KMS-11 (cell line): ENCODE results near the gene PADI1.

Experiments used
- H2AFZ ChIP-seq: fragments of 200-600 bp; sonication (generic); 2 replicates; pipeline ENCODE4 v1.6.1; 2016; ENCODE audit warnings: antibody characterized with exemption, mixed run types, low read depth
- H3K27ac ChIP-seq: fragments of 200-600 bp; sonication (generic); 2 replicates; pipeline ENCODE4 v1.6.1; 2016; ENCODE audit warnings: mild to moderate bottlenecking, mixed run types
- H3K27me3 ChIP-seq: fragments of 200-600 bp; sonication (generic); 2 replicates; pipeline ENCODE4 v1.6.1; 2017; ENCODE audit warnings: mild to moderate bottlenecking, low read depth, mixed run types, moderate library complexity; ENCODE audit not compliant: insufficient read depth
- H3K36me3 ChIP-seq: fragments of 200-600 bp; sonication (generic); 2 replicates; pipeline ENCODE4 v1.6.1; 2017; ENCODE audit warnings: mild to moderate bottlenecking, mixed run types; ENCODE audit not compliant: insufficient read depth
- H3K4me1 ChIP-seq: fragments of 200-600 bp; sonication (generic); 2 replicates; pipeline ENCODE4 v1.6.1; 2016; ENCODE audit warnings: mild to moderate bottlenecking, low read depth, mixed run types; ENCODE audit not compliant: poor library complexity, severe bottlenecking
- H3K4me2 ChIP-seq: fragments of 200-600 bp; sonication (generic); 2 replicates; pipeline ENCODE4 v1.7.0; 2016; ENCODE audit warnings: mild to moderate bottlenecking, mixed run types
- H3K4me3 ChIP-seq: fragments of 200-600 bp; sonication (generic); IDR thresholded peaks from 2 replicates; pipeline ENCODE4 v1.6.1; 2017; ENCODE audit warnings: low read depth, low read length, mixed read lengths; ENCODE audit not compliant: insufficient read depth
- H3K79me2 ChIP-seq: fragments of 200-600 bp; sonication (generic); 2 replicates; pipeline ENCODE4 v1.6.1; 2016; ENCODE audit warnings: low read depth, mixed run types; ENCODE audit not compliant: insufficient read depth
- H3K9ac ChIP-seq: fragments of 200-600 bp; sonication (generic); 2 replicates; pipeline ENCODE4 v1.6.1; 2016; ENCODE audit warnings: mild to moderate bottlenecking, mixed run types
- H4K20me1 ChIP-seq: fragments of 200-600 bp; sonication (generic); 2 replicates; pipeline ENCODE4 v1.6.1; 2016; ENCODE audit warnings: mild to moderate bottlenecking, mixed run types; ENCODE audit not compliant: insufficient read depth
- TF ChIP-seq, protein P1 (sequence below): fragments of 200-600 bp; sonication (generic); conservative IDR thresholded peaks from 2 replicates; pipeline ENCODE4 v1.6.1; 2017; ENCODE audit warnings: low read depth, mild to moderate bottlenecking, antibody characterized with exemption, low read length, moderate library complexity, mixed read lengths

Gene PADI1

DNA sequence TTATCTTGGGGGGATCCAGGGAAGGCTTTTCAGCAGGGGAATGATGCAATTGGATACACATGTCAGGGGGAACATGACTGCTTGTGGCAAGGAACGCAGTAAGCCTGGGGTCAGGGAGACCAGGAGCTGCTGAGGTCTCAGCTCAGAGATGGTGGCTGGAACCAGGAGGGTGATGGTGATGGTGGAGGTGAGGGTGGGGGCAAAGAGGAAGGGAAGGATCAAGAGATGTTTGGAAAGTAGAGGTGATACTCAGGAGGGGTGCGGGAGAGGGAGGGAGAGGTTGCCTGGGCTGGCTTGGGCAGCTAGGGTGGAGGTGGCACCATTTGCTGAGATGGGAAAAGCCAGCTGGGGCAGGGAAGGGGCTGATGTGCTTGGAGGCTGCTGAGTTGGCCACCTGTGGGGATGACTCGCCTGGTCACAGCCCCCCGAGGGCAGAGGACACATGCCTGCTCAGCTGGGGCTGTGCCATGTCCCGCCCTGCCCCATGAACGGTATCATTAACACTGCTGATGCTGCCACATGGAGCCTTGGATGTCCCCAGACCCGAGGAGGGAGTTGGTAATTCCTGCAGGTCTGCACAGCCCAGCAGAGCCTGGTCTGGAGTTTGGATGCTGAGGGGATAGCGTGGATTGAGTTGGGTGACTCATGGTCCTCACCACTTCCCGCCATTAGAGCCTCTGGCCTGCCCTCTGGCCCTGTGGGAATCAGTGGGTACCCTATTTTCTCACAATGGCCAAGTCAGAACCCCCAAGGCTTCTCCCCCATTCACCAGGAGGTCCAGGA, 6.3 kb upstream of the PADI1 start:
- no peaks in the 10 kb centered on the region for H3K79me2 ChIP-seq
- no peaks in the 10 kb centered on the region for H3K36me3 ChIP-seq
- no peak overlapping the region for H3K27ac ChIP-seq
- H3K4me3 ChIP-seq, result no peak overlapping the region
- H3K4me1 ChIP-seq, result no peaks in the 10 kb centered on the region
- TF ChIP-seq, protein P1, sequence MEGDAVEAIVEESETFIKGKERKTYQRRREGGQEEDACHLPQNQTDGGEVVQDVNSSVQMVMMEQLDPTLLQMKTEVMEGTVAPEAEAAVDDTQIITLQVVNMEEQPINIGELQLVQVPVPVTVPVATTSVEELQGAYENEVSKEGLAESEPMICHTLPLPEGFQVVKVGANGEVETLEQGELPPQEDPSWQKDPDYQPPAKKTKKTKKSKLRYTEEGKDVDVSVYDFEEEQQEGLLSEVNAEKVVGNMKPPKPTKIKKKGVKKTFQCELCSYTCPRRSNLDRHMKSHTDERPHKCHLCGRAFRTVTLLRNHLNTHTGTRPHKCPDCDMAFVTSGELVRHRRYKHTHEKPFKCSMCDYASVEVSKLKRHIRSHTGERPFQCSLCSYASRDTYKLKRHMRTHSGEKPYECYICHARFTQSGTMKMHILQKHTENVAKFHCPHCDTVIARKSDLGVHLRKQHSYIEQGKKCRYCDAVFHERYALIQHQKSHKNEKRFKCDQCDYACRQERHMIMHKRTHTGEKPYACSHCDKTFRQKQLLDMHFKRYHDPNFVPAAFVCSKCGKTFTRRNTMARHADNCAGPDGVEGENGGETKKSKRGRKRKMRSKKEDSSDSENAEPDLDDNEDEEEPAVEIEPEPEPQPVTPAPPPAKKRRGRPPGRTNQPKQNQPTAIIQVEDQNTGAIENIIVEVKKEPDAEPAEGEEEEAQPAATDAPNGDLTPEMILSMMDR, result no peak
- no peak overlapping the region for H3K9ac ChIP-seq
- peaks cover 53% of the 10 kb centered on the region for H3K27me3 ChIP-seq
- no peak overlapping the region for H2AFZ ChIP-seq
- H4K20me1 ChIP-seq, result no peaks in the 10 kb centered on the region
- no peak overlapping the region for H3K4me2 ChIP-seq

DNA sequence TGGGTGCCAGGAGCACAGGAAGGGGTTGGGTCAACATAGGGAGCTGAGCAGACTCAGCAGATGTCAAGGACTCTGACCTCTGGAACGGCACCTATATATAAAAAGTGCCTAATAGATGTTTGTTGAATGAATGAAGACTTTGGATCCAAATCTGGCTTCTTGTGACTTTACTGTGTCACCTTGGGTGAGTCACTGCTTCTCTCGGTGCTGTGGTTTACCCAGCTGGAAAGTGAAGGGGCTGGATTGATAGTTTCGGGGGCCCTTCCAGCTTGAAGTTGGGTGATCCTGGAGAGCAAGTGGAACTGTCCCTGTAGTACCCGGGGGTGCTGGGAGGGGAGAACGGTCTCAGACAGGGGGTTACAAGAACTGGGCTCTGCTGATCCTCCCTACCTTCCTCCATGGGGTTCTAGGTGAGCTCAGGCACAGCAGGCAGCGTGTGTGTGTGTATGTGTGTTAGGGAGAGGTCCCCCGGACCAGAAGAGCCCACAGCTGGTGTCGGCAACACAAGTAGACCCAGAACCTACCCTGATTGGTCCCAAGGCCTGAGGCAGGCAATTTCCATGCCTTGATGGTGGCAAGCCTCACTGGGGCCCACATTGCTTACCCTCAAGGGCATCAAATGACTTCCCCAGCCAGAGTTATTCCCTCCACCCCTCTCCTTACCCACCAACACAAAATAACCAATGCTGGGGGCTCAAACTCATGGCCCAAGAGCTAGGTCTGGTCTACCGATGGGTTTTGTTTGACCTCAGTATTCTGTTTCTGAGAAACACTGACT, 5.5 kb upstream of the PADI1 start:
- Histone ChIP-seq H3K27me3 (peaks cover 61% of the 10 kb centered on the region), H3K4me3 (no peak overlapping the region), H3K4me1 (no peaks in the 10 kb centered on the region), H2AFZ (no peak overlapping the region), H3K27ac (no peak overlapping the region), H3K79me2 (no peaks in the 10 kb centered on the region), H3K4me2 (no peak overlapping the region), H4K20me1 (no peaks in the 10 kb centered on the region), H3K9ac (no peak overlapping the region), H3K36me3 (no peaks in the 10 kb centered on the region)
- TF ChIP-seq, protein P1, result no peak

DNA sequence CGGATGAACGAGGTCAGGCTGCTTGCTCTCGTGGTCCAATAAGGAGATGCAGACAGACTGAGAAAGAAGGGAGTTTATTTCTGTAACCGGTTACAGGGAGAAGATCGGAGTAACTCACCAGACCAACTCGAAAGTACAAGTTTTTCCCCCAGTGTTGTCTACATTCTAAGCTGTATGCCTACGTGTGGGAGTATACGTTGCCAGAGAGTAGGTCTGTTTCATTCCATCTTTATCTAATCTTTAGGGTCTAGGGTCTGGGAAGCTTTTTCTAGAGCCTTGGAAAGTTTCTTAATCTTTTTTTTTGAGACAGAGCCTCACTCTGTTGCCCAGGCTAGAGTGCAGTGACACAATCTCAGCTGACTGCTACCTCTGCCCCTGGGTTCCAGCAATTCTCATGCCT, 4.7 kb upstream of the PADI1 start:
- Histone ChIP-seq H3K27ac (no peak overlapping the region), H3K4me2 (no peak overlapping the region), H3K79me2 (no peaks in the 10 kb centered on the region), H3K27me3 (peaks cover 67% of the 10 kb centered on the region), H3K9ac (no peak overlapping the region), H3K36me3 (no peaks in the 10 kb centered on the region), H3K4me1 (no peaks in the 10 kb centered on the region), H2AFZ (no peak overlapping the region), H4K20me1 (no peaks in the 10 kb centered on the region), H3K4me3 (no peak overlapping the region)
- TF ChIP-seq, protein P1, result no peak

DNA sequence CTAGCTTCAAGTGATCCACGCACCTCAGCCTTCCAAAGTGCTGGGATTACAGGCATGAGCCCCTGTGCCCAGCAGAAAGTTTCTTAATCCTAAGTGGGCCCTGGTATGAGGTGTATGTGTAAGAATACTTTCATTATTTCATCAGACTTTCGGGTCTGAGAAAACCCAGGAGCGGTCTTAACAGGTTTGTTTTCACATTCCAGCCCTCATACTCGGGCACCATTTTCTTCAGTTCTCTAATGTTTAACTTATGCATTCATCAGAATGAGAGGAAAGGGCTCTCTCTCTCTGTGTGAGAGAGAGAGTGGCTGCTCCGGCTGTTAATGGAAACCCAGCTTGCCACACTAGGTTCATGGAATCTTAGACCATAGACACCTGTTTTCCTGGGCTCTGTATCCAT, 4.2 kb upstream of the PADI1 start:
- no peak overlapping the region for H3K4me2 ChIP-seq
- H4K20me1 ChIP-seq, result no peaks in the 10 kb centered on the region
- no peak overlapping the region for H3K27ac ChIP-seq
- H3K9ac ChIP-seq, result no peak overlapping the region
- no peak overlapping the region for H3K4me3 ChIP-seq
- TF ChIP-seq, protein P1, result no peak
- no peak overlapping the region for H2AFZ ChIP-seq
- H3K79me2 ChIP-seq, result no peaks in the 10 kb centered on the region
- no peaks in the 10 kb centered on the region for H3K4me1 ChIP-seq
- H3K27me3 ChIP-seq, result peaks cover 63% of the 10 kb centered on the region
- H3K36me3 ChIP-seq, result no peaks in the 10 kb centered on the region
